IgD-negative memory B cell (primary cell): ENCODE results near the gene RXYLT1. TPM values are rescaled to one million over a fixed set of nuclear protein-coding genes. Genes with fewer than 3 reads are reported as not detected.
"Not testable (repeated sequence)": the region's sequence is repeated elsewhere in the genome, so short reads cannot be mapped to it uniquely, and the experiment has no call there.

Experiments
- H3K27ac Mint-ChIP-seq, 3 donors: one replicate each; pipeline ENCODE4 v1.8.0; 2020 to 2022; ENCODE audit warnings: mild to moderate bottlenecking in 3 of 3, mixed read lengths in 3 of 3, moderate library complexity in 1 of 3
- H3K27me3 Mint-ChIP-seq: one replicate; pipeline ENCODE4 v1.8.0; 2021; ENCODE audit warnings: mixed read lengths
- H3K36me3 Mint-ChIP-seq: one replicate; pipeline ENCODE4 v1.8.0; 2020; ENCODE audit warnings: mild to moderate bottlenecking, mixed read lengths
- H3K4me1 Mint-ChIP-seq, 3 donors: one replicate each; pipeline ENCODE4 v1.8.0; 2020 to 2022; ENCODE audit warnings: mixed read lengths in 3 of 3, mild to moderate bottlenecking in 1 of 3
- H3K4me3 Mint-ChIP-seq, 4 donors: one replicate each; pipeline ENCODE4 v1.8.0; 2020 to 2022; ENCODE audit warnings: mild to moderate bottlenecking in 4 of 4, mixed read lengths in 4 of 4, moderate library complexity in 3 of 4
- H3K9me3 Mint-ChIP-seq, 3 donors: one replicate each; pipeline ENCODE4 v1.8.0; 2020 to 2021; ENCODE audit warnings: mixed read lengths in 3 of 3, mild to moderate bottlenecking in 1 of 3
- polyA plus RNA-seq: library from polyadenylated mRNA; unstranded; fragments of 300-500 nt; fragmentation: Illumina TruSeq; gene quantifications from one replicate; pipeline ENCODE4 v1.2.3, GENCODE V29; 2021

The RXYLT1 gene, protein sequence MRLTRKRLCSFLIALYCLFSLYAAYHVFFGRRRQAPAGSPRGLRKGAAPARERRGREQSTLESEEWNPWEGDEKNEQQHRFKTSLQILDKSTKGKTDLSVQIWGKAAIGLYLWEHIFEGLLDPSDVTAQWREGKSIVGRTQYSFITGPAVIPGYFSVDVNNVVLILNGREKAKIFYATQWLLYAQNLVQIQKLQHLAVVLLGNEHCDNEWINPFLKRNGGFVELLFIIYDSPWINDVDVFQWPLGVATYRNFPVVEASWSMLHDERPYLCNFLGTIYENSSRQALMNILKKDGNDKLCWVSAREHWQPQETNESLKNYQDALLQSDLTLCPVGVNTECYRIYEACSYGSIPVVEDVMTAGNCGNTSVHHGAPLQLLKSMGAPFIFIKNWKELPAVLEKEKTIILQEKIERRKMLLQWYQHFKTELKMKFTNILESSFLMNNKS
- polyA plus RNA-seq = 17.8 TPM

DNA sequence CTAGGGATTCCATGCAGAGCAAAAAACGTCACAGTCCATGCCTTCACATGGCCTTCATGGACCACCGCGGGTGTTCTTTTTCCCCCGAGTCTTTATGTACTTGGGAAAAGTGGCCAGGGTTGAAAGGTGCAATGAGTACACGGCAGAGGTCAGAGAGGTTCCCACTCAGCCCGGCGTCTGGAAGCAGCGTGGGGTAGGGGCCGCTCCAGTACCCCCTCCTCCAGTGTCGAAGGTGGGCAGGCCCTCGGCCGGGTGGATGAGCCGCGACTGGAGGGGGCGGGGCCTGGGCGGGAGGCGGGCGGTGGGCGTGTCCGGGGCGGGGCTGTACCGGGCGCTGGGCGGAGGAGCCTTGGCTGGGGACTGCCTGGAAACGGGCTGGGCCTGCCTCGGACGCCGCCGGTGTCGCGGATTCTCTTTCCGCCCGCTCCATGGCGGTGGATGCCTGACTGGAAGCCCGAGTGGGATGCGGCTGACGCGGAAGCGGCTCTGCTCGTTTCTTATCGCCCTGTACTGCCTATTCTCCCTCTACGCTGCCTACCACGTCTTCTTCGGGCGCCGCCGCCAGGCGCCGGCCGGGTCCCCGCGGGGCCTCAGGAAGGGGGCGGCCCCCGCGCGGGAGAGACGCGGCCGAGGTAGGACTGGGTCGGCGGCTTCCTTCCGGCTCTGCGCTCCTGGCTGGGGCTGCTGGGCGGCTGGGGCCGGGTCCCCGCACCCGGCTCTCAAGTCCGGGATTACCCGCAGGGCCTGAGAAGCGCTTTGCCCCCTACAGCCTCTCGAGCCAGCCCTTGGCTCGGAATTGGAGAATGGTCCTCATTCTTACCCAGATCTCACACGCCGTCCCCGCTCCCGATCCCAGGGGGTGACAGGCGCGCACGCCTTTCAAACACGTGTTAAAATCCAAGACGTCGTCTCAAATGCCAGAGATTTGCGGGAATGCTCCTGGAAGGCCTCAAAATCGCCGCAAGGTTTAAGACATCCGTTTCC lies at the start of gene RXYLT1:
RXYLT1 (plus strand) TSS at position 412 of the 984 bp plus-strand sequence; CDS start at position 464, 52 bp downstream.
- Mint-ChIP-seq H3K4me3 (peak within 1 kb of the TSS; percentile 96 to 98 (median 98)), H3K4me1 (peaks cover 11 to 30% (median 13%) of the 10 kb centered on the region in 3 donors), H3K9me3 (peaks cover 0 to 2% (median 0%) of the 10 kb centered on the region in 3 donors), H3K27ac (peak within 1 kb of the TSS; percentile 92 to 95 (median 92)), H3K27me3 (no peaks in the 10 kb centered on the region), H3K36me3 (peaks cover 11% of the 10 kb centered on the region)

DNA sequence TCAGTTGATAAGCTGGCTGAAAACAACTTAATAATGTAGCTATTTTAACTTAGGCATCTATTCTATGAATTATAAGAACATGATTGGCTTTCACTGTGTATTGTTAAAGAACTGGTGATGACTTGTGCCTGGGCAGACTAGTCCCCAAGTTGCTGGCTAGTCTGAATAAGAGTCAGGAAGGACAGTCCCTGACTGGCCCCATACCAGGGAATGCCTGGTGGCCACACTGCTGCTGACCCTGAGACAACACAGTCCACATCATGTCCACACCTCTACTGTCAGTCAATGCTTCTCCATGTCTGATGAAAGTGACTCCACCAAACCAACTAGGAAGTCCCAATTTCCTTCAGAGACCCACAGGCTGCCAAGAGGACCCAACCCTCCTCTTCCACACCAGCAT lies 46.9 kb upstream of the RXYLT1 start:
- not testable (repeated sequence) for H3K27me3 Mint-ChIP-seq, H3K4me3 Mint-ChIP-seq, H3K4me1 Mint-ChIP-seq, H3K36me3 Mint-ChIP-seq, H3K9me3 Mint-ChIP-seq, H3K27ac Mint-ChIP-seq

DNA sequence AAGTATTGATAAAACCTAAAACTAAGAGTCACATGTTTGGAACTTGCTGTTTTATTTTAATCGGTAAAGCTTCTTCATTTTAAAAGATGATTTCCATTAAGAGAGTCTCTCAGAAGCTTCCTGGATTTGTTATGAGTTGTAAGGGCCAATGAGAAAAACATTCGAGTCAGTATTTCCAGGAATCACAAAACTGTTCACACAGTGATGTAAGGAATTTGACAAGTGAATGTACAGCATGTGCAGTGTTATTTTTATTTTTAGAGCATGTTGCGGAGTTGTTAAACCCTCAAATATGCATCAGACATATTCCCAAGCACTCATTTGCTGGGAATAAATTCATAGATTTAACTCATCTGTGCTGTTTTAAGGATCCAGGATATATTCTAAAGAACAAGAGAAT lies 46.1 kb upstream of the RXYLT1 start:
- not testable (repeated sequence) for H3K27ac Mint-ChIP-seq, H3K4me1 Mint-ChIP-seq, H3K36me3 Mint-ChIP-seq, H3K4me3 Mint-ChIP-seq, H3K9me3 Mint-ChIP-seq, H3K27me3 Mint-ChIP-seq

DNA sequence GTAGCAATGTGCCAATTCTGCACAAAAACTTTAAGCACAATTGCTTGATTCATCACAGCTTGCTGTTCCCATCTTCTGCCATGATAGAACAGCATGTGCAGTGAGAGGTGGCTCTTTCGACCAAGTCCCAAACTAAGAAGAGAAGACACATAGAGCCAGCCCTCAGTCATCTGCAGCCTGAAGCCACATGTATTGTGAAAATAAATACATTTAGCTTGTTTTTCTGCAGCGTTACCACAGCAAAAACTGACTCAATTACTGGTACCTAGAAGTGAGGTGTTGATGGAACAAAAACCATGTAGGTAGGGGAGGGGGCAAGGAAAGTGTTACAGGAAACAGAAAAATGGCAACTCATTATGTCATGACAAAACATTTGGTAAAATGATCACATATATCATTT lies 39.2 kb upstream of the RXYLT1 start:
- H3K9me3 Mint-ChIP-seq, H3K4me3 Mint-ChIP-seq, H3K27ac Mint-ChIP-seq, H3K36me3 Mint-ChIP-seq, H3K4me1 Mint-ChIP-seq, H3K27me3 Mint-ChIP-seq: not testable (repeated sequence)

DNA sequence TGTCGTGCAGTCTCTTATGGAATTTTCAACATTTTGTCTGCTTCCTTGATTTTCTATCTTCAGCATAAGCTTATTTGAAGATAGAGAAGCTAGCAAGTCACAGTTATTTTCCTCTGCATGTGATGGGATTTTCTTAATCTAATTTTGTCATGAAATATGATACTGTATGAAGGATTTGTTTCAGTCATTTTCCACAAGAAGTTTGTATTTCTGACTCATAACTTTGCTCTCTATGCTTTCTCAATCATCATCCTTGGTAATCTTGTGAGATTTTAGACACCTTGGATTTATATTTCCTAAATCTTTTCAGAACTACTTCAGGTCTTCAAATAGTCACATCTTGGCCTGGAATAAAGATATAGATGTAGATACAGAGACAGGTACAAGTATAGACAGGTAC lies 38.3 kb upstream of the RXYLT1 start:
- not testable (repeated sequence) for H3K27me3 Mint-ChIP-seq, H3K27ac Mint-ChIP-seq, H3K36me3 Mint-ChIP-seq, H3K9me3 Mint-ChIP-seq, H3K4me1 Mint-ChIP-seq, H3K4me3 Mint-ChIP-seq

DNA sequence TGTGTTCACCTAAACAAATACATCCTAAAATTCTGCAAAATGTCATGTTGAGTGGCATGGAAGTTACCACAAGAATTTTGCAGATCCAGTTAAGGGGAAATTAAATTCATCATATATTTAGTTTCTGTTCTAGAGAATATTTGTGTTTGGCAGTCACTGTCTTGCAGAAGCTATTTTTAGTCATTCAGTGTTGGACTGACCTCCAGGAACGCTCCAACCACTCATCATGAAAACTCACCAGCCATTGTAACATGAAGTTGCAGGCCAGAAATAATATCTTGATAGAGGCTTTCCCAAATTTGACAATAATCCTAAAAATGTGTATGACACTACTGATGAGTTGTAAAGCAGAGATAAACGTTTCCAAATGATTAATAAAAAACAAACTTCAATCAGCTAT lies 35.6 kb upstream of the RXYLT1 start:
- H3K27ac Mint-ChIP-seq, H3K27me3 Mint-ChIP-seq, H3K4me1 Mint-ChIP-seq, H3K9me3 Mint-ChIP-seq, H3K36me3 Mint-ChIP-seq, H3K4me3 Mint-ChIP-seq: not testable (repeated sequence)

DNA sequence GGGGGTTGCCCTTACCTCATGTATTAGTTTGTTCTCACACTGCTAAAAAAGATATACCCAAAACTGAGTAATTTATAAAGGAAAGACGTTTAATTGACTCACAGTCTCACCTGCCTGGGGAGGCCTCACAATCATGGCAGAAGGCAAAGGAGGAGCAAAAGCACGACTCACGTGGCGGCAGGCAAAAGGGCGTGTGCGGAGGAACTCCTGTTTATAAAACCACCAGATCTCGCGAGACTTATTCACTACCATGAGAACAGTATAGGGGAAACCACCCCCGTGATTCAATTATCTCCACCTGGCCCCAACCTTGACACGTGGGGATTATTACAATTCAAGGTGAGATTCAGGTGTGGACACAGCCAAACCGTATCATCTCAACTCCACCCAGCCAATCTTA lies 33.2 kb upstream of the RXYLT1 start:
- not testable (repeated sequence) for H3K4me3 Mint-ChIP-seq, H3K9me3 Mint-ChIP-seq, H3K27ac Mint-ChIP-seq, H3K36me3 Mint-ChIP-seq, H3K27me3 Mint-ChIP-seq, H3K4me1 Mint-ChIP-seq

DNA sequence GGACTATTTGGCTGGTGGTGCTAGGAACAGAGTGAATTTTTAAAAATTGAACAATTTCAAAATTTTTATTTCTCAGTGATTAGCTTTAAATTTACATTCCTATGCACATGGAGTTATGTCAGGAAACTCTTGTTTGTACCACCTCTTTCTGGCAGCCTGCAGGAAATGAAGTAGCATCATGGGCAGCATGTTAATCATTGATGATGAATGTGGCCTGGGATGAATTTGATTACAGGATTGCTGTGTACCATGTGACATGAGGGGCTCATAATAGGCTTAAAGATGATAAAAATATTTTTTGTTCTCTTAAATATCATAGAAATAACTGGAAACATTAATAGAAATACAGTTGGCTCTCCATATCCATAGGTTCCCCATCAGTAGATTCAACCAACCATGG lies 32.6 kb upstream of the RXYLT1 start:
- H3K4me1 Mint-ChIP-seq, H3K9me3 Mint-ChIP-seq, H3K4me3 Mint-ChIP-seq: not testable (repeated sequence)

DNA sequence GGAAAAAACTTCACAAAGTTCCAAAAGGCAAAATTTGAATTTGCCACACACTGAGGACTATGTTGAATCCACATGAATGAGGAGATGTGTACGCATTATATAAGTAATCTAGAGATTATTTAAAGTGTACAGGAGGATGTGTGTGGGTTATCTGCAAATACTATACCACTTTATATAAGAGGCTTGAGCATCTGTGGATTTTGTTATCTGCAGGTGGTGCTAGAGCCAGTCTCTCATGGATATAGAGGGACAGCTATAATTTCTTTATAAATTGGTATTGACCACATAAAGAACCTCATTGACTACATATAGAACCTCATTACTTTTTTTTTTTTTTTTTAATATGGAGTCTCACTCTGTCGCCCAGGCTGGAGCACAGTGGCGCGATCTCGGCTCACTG lies 32.2 kb upstream of the RXYLT1 start:
- Mint-ChIP-seq H3K4me1 (peaks cover 0 to 3% (median 0%) of the 10 kb centered on the region in 3 donors), H3K27ac (no peak overlapping the region), H3K27me3 (peaks cover 4% of the 10 kb centered on the region), H3K4me3 (no peak overlapping the region), H3K9me3 (no peaks in the 10 kb centered on the region), H3K36me3 (peaks cover 3% of the 10 kb centered on the region)

More for the DNA sequence above, 32.6 kb upstream of the RXYLT1 start:
- not testable (repeated sequence) for H3K27ac Mint-ChIP-seq, H3K27me3 Mint-ChIP-seq, H3K36me3 Mint-ChIP-seq

DNA sequence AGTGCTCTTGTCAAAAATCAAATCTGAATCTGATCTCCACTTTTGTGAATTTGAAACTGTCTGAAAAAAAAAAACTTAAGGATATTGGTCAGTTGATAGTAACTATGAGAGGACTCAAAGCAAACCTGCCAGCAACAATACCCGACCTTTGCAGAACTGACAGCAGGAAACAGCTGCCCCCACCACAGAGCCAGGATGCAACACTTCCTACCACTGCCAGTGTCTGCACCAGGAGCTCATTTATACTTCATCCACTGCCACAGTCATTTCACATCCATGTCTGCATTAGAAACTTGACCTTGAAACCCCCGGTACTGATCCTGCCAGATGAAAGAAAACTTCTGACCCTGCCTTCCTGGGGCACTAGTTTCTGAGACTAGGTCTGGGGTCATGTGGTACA lies 27.4 kb upstream of the RXYLT1 start:
- Mint-ChIP-seq H3K4me3 (no peak overlapping the region), H3K27me3 (peaks cover 5% of the 10 kb centered on the region), H3K9me3 (no peaks in the 10 kb centered on the region), H3K36me3 (peaks cover 3% of the 10 kb centered on the region), H3K4me1 (peaks cover 0 to 3% (median 0%) of the 10 kb centered on the region in 3 donors), H3K27ac (no peak overlapping the region)

DNA sequence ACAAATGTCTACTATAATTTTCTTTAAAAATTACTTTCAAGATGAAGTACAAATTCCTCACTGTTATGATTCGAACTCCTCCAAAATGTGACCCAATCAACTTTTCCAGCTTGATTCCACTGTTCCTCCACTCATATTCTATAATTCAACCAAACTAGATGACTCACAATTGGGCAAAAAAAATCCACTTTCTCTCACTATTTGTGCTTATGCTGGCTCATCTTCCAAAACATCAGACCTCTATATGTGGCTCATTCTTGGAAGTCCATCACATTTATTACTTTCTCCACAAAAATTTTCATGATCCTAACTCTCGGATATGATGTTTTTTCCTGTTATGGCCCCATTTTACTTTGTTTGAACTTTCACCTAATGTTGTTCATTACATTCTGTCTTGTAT lies 26.9 kb upstream of the RXYLT1 start:
- Mint-ChIP-seq H3K27me3 (peaks cover 5% of the 10 kb centered on the region), H3K4me1 (peaks cover 0 to 3% (median 0%) of the 10 kb centered on the region in 3 donors)

DNA sequence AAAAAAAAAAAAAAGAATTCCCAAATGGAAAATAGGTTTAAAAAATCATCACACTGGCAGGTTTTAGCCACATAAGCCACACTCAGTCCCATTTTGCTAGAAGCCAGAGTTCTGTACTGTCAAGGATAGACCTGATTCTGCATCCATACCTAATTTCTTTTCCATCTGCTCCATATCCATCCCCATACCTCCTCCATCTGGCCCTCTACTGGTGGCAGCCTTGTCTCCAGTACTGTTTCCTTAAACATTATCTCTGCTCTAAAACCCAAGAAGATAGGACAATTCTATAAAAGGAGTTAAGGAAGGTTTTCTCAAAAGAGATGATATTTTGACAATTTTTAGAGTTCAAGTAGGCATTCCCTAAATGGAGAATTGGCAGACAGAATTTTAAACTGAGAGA lies 26.0 kb upstream of the RXYLT1 start:
- Mint-ChIP-seq H3K27me3 (peaks cover 7% of the 10 kb centered on the region), H3K4me1 (peaks cover 0 to 3% (median 0%) of the 10 kb centered on the region in 3 donors), H3K4me3 (no peak overlapping the region), H3K9me3 (no peaks in the 10 kb centered on the region), H3K27ac (peak overlapping the region in 1 of 3 donors; percentile 34), H3K36me3 (no peaks in the 10 kb centered on the region)

More for the DNA sequence above, 26.9 kb upstream of the RXYLT1 start:
- Mint-ChIP-seq H3K9me3 (no peaks in the 10 kb centered on the region), H3K4me3 (no peak overlapping the region), H3K27ac (no peak overlapping the region), H3K36me3 (peaks cover 3% of the 10 kb centered on the region)

DNA sequence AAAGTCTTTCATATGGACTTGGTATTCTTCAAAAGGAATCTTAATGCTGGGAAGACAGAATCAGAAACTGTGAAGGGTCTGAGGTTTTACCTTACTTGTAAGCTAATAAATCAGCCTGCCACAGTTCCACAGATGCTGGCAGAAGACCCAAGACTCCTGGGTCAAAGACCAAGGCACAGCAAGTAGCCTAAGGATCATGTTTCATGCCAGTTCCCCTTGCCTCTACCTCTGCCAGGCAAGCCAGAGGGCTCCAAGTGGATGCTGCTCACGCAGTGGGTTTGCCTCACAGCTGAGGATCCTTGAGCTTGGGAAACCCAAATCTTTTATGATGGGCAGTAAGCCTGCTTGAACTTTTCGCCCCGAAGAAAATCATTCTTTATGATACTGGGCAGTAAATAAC lies 15.2 kb upstream of the RXYLT1 start:
- H3K4me3 Mint-ChIP-seq = no peak overlapping the region
- H3K27ac Mint-ChIP-seq = no peak overlapping the region
- H3K4me1 Mint-ChIP-seq = no peaks in the 10 kb centered on the region
- no peaks in the 10 kb centered on the region for H3K36me3 Mint-ChIP-seq
- H3K27me3 Mint-ChIP-seq = peaks cover 1% of the 10 kb centered on the region
- peaks cover 0 to 3% (median 1%) of the 10 kb centered on the region in 3 donors for H3K9me3 Mint-ChIP-seq

DNA sequence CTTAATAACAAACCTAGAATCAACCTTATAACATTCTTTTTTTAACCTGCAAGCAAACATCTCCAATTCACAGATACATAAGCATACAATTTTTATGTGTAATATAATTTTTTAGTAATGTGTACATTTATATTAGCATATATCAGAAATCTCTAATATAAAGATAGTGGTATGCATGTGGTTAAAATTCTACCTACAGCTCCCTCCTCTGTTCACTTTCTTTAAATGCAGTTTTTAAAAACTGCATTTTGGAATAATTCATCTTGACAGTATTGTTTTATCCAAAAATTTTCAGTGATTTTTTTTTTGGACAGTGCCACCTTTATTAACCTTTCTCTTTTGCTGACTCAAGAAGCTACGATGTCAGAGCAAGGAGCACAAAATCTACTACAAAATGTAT lies 13.2 kb upstream of the RXYLT1 start:
- no peaks in the 10 kb centered on the region for H3K36me3 Mint-ChIP-seq
- H3K4me3 Mint-ChIP-seq = no peak overlapping the region
- H3K4me1 Mint-ChIP-seq = peaks cover 0 to 1% (median 0%) of the 10 kb centered on the region in 3 donors
- H3K27ac Mint-ChIP-seq = no peak overlapping the region
- H3K9me3 Mint-ChIP-seq = peaks cover 4 to 10% (median 10%) of the 10 kb centered on the region in 3 donors
- H3K27me3 Mint-ChIP-seq = no peaks in the 10 kb centered on the region

DNA sequence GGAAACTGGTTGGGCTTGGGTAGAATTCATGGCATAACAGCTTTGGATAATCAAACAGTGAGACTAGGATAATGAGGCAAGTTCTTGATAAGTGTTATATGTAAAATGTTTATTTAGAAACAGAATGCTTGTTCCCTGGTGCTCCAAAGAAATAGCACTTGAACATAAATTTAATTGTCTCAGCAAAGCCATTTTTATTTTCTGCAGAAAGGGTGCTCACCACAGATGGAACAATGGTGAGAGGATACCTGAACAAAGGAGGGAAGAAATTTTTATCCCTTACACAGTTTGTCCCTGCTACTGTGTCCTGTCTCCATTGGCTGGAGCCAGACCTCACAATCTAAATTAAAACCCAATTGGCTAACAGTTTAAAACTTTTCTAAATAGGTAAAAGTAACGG lies 9.3 kb upstream of the RXYLT1 start:
- no peaks in the 10 kb centered on the region for H3K36me3 Mint-ChIP-seq
- no peak overlapping the region for H3K27ac Mint-ChIP-seq
- H3K4me1 Mint-ChIP-seq = peaks cover 0 to 1% (median 0%) of the 10 kb centered on the region in 3 donors
- H3K27me3 Mint-ChIP-seq = peaks cover 3% of the 10 kb centered on the region
- H3K9me3 Mint-ChIP-seq = peaks cover 4 to 12% (median 10%) of the 10 kb centered on the region in 3 donors
- no peak overlapping the region for H3K4me3 Mint-ChIP-seq
